Measurements from ENCODE around the gene AGBL5. TPM values are rescaled to one million over a fixed set of nuclear protein-coding genes. Genes with fewer than 3 reads are reported as not detected.
"Not testable (repeated sequence)": the region's sequence is repeated elsewhere in the genome, so short reads cannot be mapped to it uniquely, and the experiment has no call there.

The AGBL5 gene
- total RNA-seq, 1 experiment from 2014 or later, result 25.8 TPM

GRCh38 chr2:27051902-27052645, 606 bp downstream of the AGBL5 start:
- no peak for DNase-seq (ENCODE audit: low read depth)

GRCh38 chr2:27053321-27053720, 1.9 kb downstream of the AGBL5 start:
- no peak for DNase-seq (ENCODE audit: low read depth)

- DNase-seq (ENCODE audit: low read depth), result no peak
Observed at GRCh38 chr2:27053776-27054175, 2.3 kb downstream of the AGBL5 start.

GRCh38 chr2:27054721-27055120, 3.3 kb downstream of the AGBL5 start:
- no peak for DNase-seq (ENCODE audit: low read depth)

GRCh38 chr2:27057184-27057583, 5.7 kb downstream of the AGBL5 start:
- no peak for DNase-seq (ENCODE audit: low read depth)

GRCh38 chr2:27058210-27058609, 6.7 kb downstream of the AGBL5 start:
- no peak for DNase-seq (ENCODE audit: low read depth)

- no peak for DNase-seq (ENCODE audit: low read depth)
Observed at GRCh38 chr2:27059141-27059820, 7.8 kb downstream of the AGBL5 start.

GRCh38 chr2:27060323-27060722, 8.9 kb downstream of the AGBL5 start:
- no peak for DNase-seq (ENCODE audit: low read depth)

GRCh38 chr2:27065128-27065527, 13.7 kb downstream of the AGBL5 start:
- DNase-seq (ENCODE audit: low read depth), result no peak

GRCh38 chr2:27067385-27067784, 15.9 kb downstream of the AGBL5 start:
- DNase-seq (ENCODE audit: low read depth), result no peak

- no peak for DNase-seq (ENCODE audit: low read depth)
Observed at GRCh38 chr2:27069436-27069835, 18.0 kb downstream of the AGBL5 start.

- no peak for DNase-seq (ENCODE audit: low read depth)
Observed at GRCh38 chr2:27069961-27070618, 18.6 kb downstream of the AGBL5 start.

- DNase-seq (ENCODE audit: low read depth), result no peak
Observed at GRCh38 chr2:27070653-27071276, 19.3 kb downstream of the AGBL5 start.

GRCh38 chr2:27071277-27071989, 20.0 kb downstream of the AGBL5 start, which contains the start of gene OST4:
TSS of gene OST4 (minus strand) at chr2:27071654.
- peak; percentile 88 for DNase-seq (ENCODE audit: low read depth)

- DNase-seq (ENCODE audit: low read depth), result no peak
Observed at GRCh38 chr2:27071990-27072830, 20.7 kb downstream of the AGBL5 start.

GRCh38 chr2:27072920-27073319, 21.5 kb downstream of the AGBL5 start:
- DNase-seq (ENCODE audit: low read depth), result no peak

GRCh38 chr2:27073782-27074181, 22.3 kb downstream of the AGBL5 start:
- no peak for DNase-seq (ENCODE audit: low read depth)

- no peak for DNase-seq (ENCODE audit: low read depth)
Observed at GRCh38 chr2:27074738-27075565, 23.5 kb downstream of the AGBL5 start.

- DNase-seq (ENCODE audit: low read depth), result not testable (repeated sequence)
Observed at GRCh38 chr2:27075566-27075871, 24.1 kb downstream of the AGBL5 start.

GRCh38 chr2:27076323-27076722, 24.9 kb downstream of the AGBL5 start:
- DNase-seq (ENCODE audit: low read depth), result no peak

Measured in M059J (cell line).